Activated effector memory CD4-positive, alpha-beta T cell treated with anti-CD3 and anti-CD28 coated beads, Interleukin-2, amount 50 U/mL, for 16 hours (primary cell): Measurements from ENCODE around the gene CDON.
A peak's percentile ranks its signal among the peaks of the same experiment; 100 is the strongest.

Experiments
- DNase-seq: peaks from one replicate; pipeline ENCODE4 v3.0.0-alpha.2; 2020

Gene CDON

DNA sequence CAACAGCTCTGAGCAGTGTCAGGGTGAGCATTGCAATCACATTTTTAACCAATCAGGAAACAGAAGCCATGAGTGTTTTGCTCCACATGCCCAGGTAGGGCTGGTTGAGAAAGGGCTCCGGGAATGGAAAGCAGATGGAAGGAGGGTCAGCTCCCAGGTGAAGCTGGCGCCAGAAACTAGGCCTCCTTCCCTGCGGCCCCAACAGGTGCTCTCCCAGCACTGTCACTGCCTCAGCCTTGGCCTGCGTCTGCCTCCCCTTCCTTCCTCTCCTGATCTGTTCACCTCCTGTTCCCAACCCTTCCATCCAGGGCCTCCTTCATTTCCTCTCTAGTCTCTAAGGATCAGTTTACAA, 121.4 kb downstream of the CDON start:
- DNase-seq, result no peak

DNA sequence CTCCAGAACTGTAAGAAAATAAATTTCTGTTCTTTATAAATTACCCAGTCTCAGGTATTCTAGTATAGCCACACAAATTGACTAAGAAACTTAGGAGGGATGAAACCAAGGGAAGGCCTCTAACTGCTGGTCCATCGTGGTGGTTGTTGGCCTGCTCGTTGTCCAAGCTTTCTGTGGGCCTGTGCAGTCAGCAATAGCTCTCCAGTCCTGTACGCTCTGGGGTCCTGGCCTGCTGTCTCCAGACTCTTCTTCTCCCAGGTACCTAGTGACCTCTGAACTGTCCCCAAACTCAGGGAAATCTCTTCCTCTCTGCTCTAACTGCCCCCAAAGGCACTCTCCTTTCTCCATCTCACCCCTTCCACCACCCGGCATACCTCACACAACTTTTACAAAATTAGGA, 122.5 kb downstream of the CDON start:
- no peak for DNase-seq

DNA sequence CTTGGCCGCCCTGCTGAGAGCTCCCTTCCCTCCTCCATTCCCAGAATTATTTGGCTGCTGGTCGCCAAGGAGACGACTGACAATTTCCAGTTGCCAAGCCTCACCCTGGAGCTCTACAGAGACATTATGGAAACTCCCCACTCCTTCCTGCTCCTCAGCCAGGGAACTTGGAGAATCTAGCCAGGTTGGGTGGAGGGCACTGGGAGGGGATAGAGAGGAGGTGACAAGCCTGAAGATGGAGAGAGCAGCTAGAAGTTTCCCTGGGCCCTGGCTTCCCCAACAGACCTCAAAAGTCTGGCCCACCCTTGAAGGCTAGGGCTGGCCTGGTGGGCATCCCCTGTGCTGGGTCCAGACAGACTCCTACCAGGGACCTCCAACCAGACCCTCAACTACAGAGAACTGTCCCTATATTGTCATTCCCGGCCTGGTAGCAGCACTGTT, 123.6 kb downstream of the CDON start:
- DNase-seq, result no peak

DNA sequence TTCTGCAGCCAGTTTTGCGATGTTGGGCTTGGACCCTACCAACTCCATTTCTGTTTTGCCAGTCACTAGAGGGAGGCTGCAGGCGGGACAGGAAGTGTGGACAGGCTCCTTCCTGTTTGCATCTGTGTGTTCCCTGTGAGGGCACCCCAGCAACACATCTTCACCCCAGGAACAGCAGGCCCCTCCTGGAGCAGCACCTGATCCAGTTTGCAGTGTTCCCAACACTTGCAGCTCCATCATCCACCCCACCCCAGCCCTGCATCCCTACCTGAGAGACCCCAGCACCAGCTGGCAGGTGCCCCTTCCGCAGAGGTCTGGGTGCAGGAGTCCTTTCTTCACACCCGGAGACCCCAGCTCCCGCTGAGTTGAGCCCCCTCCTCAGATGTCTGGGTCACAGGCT, 124.2 kb downstream of the CDON start:
- no peak for DNase-seq

DNA sequence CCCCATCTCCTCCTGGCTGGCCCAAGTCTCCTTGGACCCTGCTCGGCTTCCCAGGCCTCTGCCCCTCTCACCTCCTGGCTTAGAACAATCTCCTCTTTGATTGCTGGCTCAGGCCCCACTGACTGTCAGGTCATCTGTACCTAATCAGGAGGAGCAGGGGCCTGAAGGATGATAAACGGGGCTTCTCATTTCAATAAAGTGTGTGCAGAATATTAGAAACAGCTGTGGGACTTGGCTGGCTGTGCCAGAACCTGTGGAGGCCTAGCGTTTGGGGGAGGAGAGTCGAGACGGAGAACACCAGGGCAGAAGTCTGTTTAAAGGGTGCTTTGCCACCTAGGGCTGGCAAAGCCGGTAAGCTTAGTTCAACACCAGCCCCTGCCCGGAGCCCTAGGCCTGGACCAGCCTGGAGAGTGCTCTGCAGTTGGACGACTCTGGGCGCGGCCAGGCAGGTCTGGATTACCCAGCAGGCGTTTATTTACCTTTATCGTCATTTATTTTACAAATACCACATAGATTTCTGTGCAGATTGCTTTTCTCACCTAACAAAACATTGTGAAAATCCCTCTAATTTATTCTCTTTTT, 127.0 kb downstream of the CDON start:
- DNase-seq, result no peak

DNA sequence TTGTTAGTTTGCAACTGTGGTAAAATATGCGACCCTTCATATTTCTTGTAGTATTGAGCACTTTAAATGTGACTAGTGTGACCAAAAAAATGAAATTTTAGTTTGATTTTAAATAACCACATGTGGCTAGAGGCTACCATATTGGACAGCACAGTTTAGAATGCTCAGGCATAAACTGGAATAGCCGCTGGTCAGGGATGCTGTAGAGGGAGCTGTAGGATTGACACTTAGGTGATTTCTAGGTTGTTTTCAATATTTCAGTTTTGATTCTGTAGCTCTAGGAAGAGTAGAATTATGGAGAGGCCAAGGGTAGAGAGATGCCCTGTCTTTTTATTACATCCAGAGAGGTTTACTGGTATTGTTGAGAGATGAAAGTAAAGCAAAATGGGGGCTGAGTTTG, 127.6 kb downstream of the CDON start:
- DNase-seq, result no peak

DNA sequence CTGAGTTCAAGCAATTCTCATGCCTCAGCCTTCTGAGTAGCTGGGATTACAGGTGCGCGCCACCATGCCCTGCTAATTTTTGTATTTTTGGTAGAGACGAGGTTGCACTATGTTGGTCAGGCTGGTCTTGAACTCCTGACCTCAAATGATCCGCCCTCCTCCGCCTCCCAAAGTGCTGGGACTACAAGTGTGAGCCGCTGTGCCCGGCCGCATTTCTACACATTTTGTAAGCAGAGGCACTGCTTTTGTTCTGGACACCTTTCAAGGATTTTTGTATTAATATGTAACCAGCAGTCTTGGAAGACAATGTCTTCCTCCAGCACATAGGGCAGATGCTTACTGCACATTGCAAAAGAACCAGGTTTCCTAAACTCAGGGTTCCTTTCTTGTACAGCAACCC, 128.2 kb downstream of the CDON start:
- no peak for DNase-seq

DNA sequence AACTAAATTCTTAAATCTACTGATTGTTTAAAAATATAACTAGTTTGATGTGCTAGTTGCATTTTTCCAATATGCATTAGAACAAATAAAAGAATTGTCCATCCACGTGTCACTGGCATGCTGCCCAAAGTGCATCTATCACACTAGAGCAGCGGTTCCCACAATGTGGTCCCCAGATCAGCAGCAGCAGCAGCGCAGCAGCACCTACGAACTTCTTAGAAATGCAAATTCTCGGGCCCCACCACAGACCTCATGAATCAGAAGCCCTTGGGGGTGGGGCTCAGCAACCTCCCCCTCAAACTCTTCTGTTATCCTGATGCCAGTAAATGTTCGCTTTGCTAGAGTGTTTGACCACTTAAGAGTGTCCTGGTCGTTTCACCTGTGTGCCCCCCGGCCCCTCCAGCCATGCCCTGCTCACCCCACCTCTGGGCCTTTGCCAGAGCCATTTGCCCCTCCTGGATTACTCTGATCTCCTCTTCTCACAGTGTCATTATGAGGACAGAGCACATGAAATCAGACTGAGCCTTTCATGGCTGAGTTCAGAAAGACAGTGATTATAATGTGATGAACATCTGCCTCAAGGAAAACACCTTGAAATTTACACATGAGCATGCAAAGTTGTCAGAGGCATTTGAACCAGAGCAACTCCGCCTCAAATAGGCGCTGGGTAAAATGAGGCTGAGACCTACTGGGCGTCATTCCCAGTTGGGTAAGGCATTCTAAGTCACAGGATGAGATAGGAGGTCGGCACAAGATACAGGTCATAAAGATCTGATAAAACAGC, 129.4 kb downstream of the CDON start:
- no peak for DNase-seq

DNA sequence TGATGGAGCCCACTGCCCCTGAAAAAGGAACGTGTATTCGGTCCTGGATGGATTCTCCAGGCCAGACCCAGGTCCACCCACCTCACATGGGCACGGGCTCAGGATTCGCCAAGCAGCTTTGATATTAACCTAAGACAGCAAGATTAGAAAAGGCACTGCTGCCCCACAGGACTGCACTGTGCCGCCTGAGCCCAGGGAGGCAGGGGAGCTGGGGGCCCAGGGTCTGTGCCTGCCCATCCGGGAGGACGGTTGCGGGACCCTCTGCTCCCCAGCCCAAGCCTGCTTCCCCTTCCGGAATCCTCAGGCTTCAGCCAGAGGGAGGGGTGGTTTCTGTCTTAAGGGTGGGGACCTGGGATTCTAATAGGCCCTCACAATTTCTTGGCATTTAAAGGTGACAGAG, 130.4 kb downstream of the CDON start:
- DNase-seq, result no peak

DNA sequence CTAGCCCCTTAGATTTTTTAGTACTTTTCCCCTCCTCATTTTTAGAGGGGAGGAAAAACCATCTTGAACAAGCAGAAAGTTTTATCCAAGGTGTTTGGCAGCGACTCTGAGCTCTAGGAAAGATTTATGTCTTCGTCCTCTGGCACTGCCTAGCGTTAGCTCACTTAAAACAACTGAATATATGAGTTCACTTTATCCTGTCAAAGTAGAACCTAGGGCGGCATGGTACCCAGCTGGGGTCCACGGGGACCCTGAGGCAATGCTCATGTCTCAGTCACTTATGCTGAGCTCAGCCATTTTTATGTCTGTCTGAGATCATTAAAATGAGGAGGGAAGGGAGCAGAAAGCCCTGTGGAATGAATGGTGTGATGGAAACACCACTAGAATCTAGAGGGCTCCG, 131.0 kb downstream of the CDON start:
- DNase-seq, result no peak

DNA sequence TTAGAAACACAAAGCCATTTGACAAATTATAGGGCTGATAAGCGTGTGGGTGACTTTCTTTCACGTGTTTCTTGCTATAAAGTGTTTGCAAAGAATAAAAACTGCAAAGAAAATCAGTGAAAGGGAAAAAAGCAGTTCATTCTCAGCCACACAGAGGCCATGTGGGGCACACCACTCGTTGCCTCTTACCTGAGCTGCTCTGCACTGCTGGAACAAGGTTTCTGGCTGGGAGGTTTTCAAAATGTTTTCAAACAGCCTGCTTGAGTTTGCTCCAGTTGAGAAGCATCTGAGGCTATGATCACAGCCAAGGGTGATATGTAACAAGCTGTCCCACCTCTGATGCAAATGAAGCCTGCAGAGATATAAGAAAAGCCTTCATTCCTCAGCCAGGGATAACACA, 131.6 kb downstream of the CDON start:
- DNase-seq, result no peak

DNA sequence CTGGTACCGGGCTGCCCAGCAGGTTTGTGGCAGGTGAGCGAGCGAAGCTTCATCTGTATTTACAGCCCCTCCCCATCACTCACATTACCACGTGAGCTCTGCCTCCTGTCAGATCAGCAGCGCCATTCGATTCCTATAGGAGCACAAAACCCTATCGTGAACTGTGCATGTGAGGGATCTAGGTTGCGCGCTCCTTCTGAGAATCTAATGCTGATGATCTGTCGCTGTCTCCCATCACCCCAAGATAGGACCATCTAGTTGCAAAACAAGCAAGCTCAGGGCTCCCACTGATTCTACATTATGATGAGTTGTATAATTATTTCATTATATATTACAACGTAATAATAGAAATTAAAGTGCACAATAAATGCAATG, 132.6 kb downstream of the CDON start:
- DNase-seq, result no peak

DNA sequence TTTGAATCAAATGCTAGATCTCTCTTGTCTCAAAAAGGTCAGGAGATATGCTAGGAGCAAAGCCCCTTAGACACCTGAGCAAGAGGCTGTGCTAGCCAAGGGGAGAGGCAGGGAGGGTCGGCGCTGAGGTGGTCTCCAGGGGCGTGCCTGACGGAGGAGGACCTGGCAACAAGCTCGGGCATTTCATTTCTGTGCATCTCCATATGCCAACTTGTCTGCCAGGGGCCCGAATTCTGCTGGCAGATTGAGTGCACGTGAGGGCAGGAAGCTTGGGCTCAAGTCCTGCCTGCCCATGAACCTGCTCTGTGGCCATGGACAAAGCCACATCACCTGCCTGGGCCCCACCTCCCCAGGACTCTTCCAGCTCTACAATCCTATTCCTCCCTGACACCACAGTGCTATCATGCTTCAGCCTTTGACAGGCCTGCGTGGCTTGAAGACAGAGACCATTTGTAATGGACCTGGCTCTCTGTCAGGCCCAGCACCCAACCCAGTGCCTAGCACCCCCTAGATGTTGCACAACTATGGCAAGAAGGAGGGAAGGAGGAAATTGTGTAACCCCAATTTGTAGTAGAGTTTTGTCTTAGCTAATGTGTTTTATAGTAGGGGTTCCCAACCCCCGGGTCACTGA, 133.1 kb downstream of the CDON start:
- no peak for DNase-seq

DNA sequence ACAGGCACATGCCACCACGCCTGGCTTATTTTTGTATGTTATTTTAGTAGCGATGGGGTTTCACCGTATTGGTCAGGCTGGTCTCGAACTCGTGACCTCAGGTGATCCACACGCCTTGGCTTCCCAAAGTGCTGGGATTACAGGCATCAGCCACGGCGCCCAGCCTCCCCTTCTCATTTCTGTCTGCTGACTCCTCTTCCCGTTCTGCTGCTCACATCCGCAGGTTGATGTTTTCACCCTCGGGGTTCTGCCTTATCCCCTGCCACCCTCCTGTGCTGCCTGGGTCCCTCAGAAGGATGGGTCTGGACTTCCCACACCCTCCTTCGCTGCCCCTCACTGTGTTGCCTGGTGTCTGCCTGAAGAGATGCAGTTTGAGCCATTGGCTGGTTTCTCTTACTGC, 136.0 kb downstream of the CDON start:
- no peak for DNase-seq

DNA sequence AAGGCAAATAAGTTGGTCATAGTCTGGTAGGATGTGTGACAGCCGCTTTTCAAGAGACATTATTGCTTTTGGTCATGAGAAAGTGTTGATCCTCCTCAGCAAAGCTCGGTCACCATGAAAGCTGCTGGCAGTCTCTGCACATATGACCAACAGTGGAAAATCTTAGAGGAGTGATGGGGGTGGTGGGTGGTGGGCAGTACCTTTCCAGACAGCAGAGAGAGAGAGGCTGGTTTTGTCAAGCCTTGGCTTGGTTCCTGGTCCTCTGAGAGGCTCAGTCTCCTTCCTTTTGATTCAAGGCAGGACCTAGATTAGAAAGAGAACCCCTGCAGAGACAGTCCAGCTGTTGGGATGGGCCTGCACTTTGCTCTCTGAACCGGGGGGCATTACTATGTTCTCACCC, 136.9 kb downstream of the CDON start:
- no peak for DNase-seq

DNA sequence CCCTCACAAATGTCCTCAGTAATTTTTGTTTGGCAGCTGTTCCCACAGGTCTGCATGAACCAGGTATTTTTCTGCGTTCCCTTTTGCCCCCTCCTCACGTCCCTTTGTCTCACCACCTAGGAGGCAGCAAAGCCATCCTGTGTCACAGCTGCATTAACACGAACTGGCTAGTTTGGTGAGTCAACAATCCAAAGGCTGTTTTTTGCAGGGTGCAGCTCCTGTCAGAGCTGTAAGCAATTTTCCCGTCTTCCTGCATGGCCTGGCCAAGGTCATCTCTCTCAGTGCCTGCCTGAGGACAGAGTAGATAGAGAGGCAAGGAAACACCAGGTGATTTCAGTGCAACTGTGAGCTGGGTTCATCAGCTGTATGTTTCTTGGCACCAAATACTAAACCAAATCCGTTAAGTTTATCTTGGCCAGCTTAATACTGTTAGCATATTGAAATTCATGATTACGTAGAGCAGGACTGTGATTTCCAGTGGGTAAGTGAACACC, 137.4 kb downstream of the CDON start:
- no peak for DNase-seq

DNA sequence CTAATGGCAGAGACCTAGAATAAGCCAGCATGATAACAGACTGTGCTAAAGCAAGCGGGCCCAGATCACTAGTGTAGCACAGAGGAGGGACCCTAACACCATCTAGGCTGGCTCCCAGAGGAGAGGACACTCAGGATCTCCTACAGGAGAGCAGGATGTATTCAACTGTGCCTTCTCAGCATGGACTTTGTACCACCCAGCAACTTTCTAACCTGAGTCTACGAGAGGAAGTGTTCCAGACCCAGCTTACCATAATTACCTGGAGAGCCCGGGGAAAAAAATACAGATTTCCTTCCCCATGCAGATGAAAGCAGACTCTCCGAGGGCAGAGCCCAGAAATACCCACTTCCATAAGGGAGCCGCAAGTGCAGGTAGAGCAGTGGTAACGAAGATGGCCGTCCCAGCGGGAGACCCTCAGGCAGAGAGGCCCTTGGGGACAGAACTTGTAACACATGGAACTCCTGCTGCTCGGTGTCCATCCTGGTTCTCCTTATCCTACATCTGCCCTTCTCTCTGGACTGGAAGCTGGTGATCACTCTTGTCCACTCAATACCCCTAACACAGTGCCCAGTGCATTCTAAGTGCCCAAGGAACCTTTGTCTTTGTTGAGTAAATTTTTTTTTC, 138.2 kb downstream of the CDON start:
- no peak for DNase-seq

DNA sequence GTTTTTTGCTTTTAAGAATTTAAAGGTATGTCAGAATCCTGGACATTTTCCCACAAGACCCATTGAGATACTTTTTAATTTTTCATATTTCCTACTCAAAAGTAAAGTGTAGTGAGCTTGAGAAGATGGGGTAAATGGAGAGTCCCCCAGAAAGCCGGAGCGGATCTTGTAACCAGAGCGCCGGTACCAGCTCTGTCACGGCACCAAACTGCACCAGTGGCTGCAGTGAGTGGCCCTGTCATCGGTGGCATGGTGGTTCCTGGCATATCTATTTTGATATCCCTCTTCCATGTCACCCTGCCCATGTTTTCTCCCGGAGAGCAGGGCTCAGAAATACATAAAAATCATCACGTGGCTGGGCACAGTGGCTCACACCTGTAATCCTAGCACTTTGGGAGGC, 139.0 kb downstream of the CDON start:
- no peak for DNase-seq

DNA sequence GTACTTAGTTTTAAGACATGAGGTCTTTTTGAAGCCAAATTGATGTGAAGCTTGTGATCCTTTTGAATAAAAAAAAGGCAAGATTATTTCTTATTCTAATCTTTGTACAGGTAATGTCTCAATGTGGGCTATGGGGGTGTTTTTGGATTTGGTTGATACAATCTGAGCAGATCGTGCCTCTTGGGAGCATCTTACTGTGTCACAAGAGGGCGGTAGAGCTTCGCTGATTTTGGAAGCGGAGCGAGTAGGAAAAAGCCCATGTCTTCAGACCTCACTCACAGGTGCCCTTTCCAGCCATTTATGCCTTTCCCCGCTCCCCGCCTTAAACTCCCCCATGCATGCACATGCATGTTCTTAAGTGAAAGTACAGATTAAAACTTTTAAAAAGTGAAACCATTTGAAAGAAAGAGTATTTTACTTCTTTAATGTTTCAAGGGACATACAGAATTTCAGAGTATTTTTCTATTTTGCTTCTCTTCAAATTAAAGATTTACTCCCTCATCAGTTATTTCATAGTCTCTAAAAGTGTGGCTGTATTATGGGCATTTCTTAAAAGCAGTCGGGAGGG, 139.6 kb downstream of the CDON start:
- peak; percentile 76 for DNase-seq

DNA sequence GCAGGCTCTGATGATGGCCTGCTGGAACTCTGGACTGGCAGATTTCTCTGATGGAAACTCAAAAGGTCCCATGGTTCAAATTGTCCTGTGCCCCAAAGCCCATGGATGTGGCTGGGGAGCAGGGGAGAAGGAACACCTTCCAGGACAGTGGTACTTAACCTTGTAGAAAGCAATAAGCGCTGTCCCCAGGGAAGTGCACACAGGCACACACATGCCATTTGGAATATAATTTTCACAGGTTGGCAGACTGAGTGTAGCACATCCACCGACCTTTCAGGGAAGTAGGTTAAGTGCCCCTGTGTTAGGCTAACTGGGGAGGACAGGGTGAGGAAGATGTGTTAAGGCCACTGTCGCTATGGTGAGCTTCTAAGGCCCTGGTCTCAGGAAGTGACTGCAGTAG, 140.5 kb downstream of the CDON start:
- no peak for DNase-seq

DNA sequence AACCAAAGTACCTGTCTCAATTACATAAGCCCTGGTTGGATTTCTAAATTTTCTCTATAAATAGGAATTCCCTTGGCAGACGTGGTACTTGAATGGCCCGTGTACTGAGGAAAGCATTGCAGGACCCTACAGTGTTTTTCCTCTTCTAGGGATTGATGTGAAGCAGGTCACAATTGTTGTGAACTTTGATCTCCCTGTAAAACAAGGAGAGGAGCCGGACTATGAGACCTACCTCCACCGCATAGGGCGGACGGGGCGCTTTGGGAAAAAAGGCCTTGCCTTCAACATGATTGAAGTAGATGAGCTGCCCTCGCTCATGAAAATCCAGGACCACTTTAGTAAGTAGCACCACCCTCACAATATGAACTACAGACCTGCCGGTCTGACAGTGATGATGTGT, 141.6 kb downstream of the CDON start:
- DNase-seq, result no peak

DNA sequence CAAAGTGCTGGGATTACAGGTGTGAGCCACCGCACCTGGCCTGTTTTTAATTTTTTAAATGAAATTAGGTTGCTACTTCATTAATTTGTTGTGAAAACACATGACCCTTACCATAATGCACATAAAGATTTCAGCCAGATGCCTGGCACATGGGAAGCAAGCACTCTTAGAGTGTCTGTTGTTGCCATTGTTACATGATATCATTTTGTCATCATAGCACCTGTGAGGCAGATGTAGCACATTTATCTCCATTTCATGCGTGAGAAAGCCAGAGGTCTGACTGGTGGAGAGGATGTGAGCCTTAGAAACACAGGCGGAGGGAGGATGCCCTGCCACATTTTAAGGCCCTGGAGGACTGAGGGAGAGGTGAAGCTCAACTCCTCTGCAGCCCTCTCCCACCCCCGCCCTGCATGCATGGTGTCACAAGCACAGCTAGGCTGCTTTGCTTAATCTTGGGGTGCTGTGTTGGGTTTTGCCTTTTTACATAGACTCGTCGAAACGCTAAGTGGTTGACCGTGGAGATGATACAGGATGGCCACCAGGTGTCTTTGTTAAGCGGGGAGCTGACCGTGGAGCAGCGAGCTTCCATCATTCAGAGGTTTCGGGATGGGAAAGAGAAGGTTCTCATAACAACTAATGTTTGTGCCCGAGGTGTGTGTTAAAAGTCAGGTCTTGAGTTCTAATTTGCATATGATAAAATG, 144.4 kb downstream of the CDON start:
- DNase-seq, result no peak
